Colonic mucosa (tissue), 4 donors: ENCODE data around the gene NOP14. TPM values are rescaled to one million over a fixed set of nuclear protein-coding genes. Genes with fewer than 3 reads are reported as not detected.
A peak's percentile ranks its signal among the peaks of the same experiment; 100 is the strongest.

Experiments
- DNase-seq: peaks from one replicate; pipeline ENCODE4 v3.0.0-alpha.2; 2020
- H3K27ac ChIP-seq: fragments of 200-600 bp; one replicate; pipeline ENCODE4 v1.8.0; 2021
- H3K27me3 ChIP-seq: fragments of 200-600 bp; one replicate; pipeline ENCODE4 v1.8.0; 2021
- H3K36me3 ChIP-seq: fragments of 200-600 bp; one replicate; pipeline ENCODE4 v1.8.0; 2021
- H3K4me1 ChIP-seq: fragments of 200-600 bp; one replicate; pipeline ENCODE4 v1.8.0; 2021; ENCODE audit warnings: mild to moderate bottlenecking
- H3K4me3 ChIP-seq: fragments of 200-600 bp; one replicate; pipeline ENCODE4 v1.8.0; 2021
- H3K9ac ChIP-seq, 2 donors: one replicate each; pipeline ENCODE4 v1.7.0; 2013; ENCODE audit warnings: control low read depth in 2 of 2, low read depth in 2 of 2, low read length in 2 of 2
- H3K9me3 ChIP-seq: fragments of 200-600 bp; one replicate; pipeline ENCODE4 v1.8.0; 2021
- CTCF ChIP-seq: fragments of 200-600 bp; IDR thresholded peaks from one replicate; pipeline ENCODE4 v1.8.0; 2022; ENCODE audit warnings: antibody characterized with exemption, mild to moderate bottlenecking
- intact Hi-C: fragments of 100-400 bp; cut with DNase I; formaldehyde crosslinking; loops from one replicate; pipeline ENCODE4 v1.14.1; 2022
- total RNA-seq, 2 donors: library from RNA; stranded (reverse); fragmentation: NEBNext Ultra II Directional in 1 of 2; extraction: Animal tissue kit (Norgen Biotek cat#: 25700) in 1 of 2; gene quantifications; one replicate each; pipeline ENCODE4 v1.2.1, GENCODE V29; 2021
- donor health status: healthy.
- donor health status: DM: no; HTN: no; CAD: no.
- donor health status: DM: no; HTN: no; CAD: no.

The NOP14 gene
- total RNA-seq, 2 donors from 2014 or later: 16.5 to 40.4 TPM

GRCh38 chr4:2930135-2930757 is 33.0 kb downstream of the NOP14 start:
- H3K4me1 ChIP-seq: peaks cover 17% of the 10 kb centered on the region
- no peak for DNase-seq

GRCh38 chr4:2929469-2929868 is 33.7 kb downstream of the NOP14 start:
- peaks cover 13% of the 10 kb centered on the region for H3K36me3 ChIP-seq
- H3K4me1 ChIP-seq: peaks cover 17% of the 10 kb centered on the region
- H3K27ac ChIP-seq: no peak overlapping the region
- no peak for DNase-seq
- intact Hi-C loops: no loop called here
- no peak for TF ChIP-seq CTCF
- no peak overlapping the region for H3K4me3 ChIP-seq
- H3K27me3 ChIP-seq: no peaks in the 10 kb centered on the region
- H3K9ac ChIP-seq: no peak overlapping the region
- H3K9me3 ChIP-seq: no peaks in the 10 kb centered on the region

More at GRCh38 chr4:2930135-2930757, 33.0 kb downstream of the NOP14 start:
- Histone ChIP-seq H3K4me3 (no peak overlapping the region), H3K9me3 (no peaks in the 10 kb centered on the region), H3K36me3 (peaks cover 13% of the 10 kb centered on the region), H3K27ac (no peak overlapping the region), H3K9ac (peak overlapping the region in 1 of 2 donors; percentile 9), H3K27me3 (no peaks in the 10 kb centered on the region)
- intact Hi-C loops: loop anchor here (5.0 to 10.0 kb wide), 2 partner anchors 85 to 168 kb away; partner anchors contain the start of gene ADD1
- TF ChIP-seq CTCF: no peak

- H3K36me3 ChIP-seq: peaks cover 13% of the 10 kb centered on the region
- no peak overlapping the region for H3K4me3 ChIP-seq
- no peak for TF ChIP-seq CTCF
- no peaks in the 10 kb centered on the region for H3K9me3 ChIP-seq
- no peaks in the 10 kb centered on the region for H3K27me3 ChIP-seq
- no peak overlapping the region for H3K9ac ChIP-seq
- H3K27ac ChIP-seq: no peak overlapping the region
- intact Hi-C loops: no loop called here
- H3K4me1 ChIP-seq: peaks cover 13% of the 10 kb centered on the region
- no peak for DNase-seq
These were observed 34.7 kb downstream of the NOP14 start for GRCh38 chr4:2928242-2929176.

- TF ChIP-seq CTCF: no peak
- no peak overlapping the region for H3K9ac ChIP-seq
- no peak for DNase-seq
- H3K4me3 ChIP-seq: no peak overlapping the region
- H3K27me3 ChIP-seq: no peaks in the 10 kb centered on the region
- no peaks in the 10 kb centered on the region for H3K9me3 ChIP-seq
- H3K4me1 ChIP-seq: peaks cover 8% of the 10 kb centered on the region
- H3K36me3 ChIP-seq: peaks cover 13% of the 10 kb centered on the region
- intact Hi-C loops: no loop called here
- H3K27ac ChIP-seq: no peak overlapping the region
These were observed 35.5 kb downstream of the NOP14 start for GRCh38 chr4:2927696-2928075.

- intact Hi-C loops: no loop called here
- Histone ChIP-seq H3K9me3 (no peaks in the 10 kb centered on the region), H3K4me1 (peaks cover 8% of the 10 kb centered on the region), H3K4me3 (no peak overlapping the region), H3K27me3 (no peaks in the 10 kb centered on the region), H3K27ac (no peak overlapping the region), H3K9ac (no peak overlapping the region), H3K36me3 (peaks cover 13% of the 10 kb centered on the region)
- DNase-seq: no peak
- TF ChIP-seq CTCF: no peak
These were observed 36.0 kb downstream of the NOP14 start for GRCh38 chr4:2927016-2927695.
